Measurements from ENCODE around the gene CELF3. TPM values are rescaled to one million over a fixed set of nuclear protein-coding genes. Genes with fewer than 3 reads are reported as not detected.
"Not testable (repeated sequence)": the region's sequence is repeated elsewhere in the genome, so short reads cannot be mapped to it uniquely, and the experiment has no call there.

The CELF3 gene
- total RNA-seq, 4 donors from 2014 or later = 0.22 to 0.93 (median 0.40) TPM; not detected in 1

GRCh38 chr1:151737026-151737425 is 20.4 kb upstream of the CELF3 start:
- Histone ChIP-seq H3K36me3 (no peaks in the 10 kb centered on the region), H3K9me3 (no peaks in the 10 kb centered on the region), H3K4me1 (peaks cover 0 to 7% (median 0%) of the 10 kb centered on the region in 3 donors), H3K27me3 (no peaks in the 10 kb centered on the region), H3K4me3 (no peak overlapping the region), H3K27ac (no peak overlapping the region)
- no peak for ATAC-seq
- WGBS, 2 donors (ENCODE audit: low coverage in 1 of 2) = 58 to 79% methylated on average over 2 of the region's 2 CpGs
- TF ChIP-seq EP300 (IDR thresholded peaks at IDR 0.05) = no peak
- TF ChIP-seq, protein P1, sequence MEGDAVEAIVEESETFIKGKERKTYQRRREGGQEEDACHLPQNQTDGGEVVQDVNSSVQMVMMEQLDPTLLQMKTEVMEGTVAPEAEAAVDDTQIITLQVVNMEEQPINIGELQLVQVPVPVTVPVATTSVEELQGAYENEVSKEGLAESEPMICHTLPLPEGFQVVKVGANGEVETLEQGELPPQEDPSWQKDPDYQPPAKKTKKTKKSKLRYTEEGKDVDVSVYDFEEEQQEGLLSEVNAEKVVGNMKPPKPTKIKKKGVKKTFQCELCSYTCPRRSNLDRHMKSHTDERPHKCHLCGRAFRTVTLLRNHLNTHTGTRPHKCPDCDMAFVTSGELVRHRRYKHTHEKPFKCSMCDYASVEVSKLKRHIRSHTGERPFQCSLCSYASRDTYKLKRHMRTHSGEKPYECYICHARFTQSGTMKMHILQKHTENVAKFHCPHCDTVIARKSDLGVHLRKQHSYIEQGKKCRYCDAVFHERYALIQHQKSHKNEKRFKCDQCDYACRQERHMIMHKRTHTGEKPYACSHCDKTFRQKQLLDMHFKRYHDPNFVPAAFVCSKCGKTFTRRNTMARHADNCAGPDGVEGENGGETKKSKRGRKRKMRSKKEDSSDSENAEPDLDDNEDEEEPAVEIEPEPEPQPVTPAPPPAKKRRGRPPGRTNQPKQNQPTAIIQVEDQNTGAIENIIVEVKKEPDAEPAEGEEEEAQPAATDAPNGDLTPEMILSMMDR (IDR thresholded peaks at IDR 0.05) = no peak
- TF ChIP-seq POLR2AphosphoS5 (IDR thresholded peaks at IDR 0.05) = no peak
- no peak for TF ChIP-seq POLR2A (IDR thresholded peaks at IDR 0.05)

GRCh38 chr1:151733995-151734394 is 17.4 kb upstream of the CELF3 start:
- H3K36me3 ChIP-seq, H3K4me3 ChIP-seq, H3K27ac ChIP-seq, H3K27me3 ChIP-seq, ATAC-seq, H3K9me3 ChIP-seq, H3K4me1 ChIP-seq: not testable (repeated sequence)
- 87 to 93% methylated on average over 3 to 8 of the region's 9 CpGs for WGBS, 2 donors (ENCODE audit: low coverage in 1 of 2)

GRCh38 chr1:151733126-151733525 is 16.5 kb upstream of the CELF3 start:
- no peak for ATAC-seq

DNA sequence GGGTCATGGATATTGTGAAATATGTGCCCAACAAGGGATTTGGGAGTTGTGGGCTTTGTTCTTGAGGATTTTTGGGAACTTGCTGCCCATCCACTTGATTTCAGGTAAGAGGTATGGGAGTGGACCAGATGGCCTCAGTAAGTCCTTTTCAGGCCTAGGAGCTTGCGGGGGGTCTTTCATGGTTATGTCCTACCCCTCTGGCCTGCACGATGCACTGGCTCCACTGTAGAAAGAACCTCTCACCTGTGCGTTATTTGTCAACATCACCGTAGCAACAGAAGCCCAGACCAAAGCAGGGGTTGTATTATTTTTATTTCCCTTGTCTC is 13.3 kb upstream of the CELF3 start:
- H3K4me1 ChIP-seq = peaks cover 0 to 23% (median 0%) of the 10 kb centered on the region in 3 donors
- H3K4me3 ChIP-seq = no peak overlapping the region
- H3K27me3 ChIP-seq = no peaks in the 10 kb centered on the region
- no peak overlapping the region for H3K27ac ChIP-seq
- TF ChIP-seq POLR2A (IDR thresholded peaks at IDR 0.05) = no peak
- no peak for TF ChIP-seq POLR2AphosphoS5 (IDR thresholded peaks at IDR 0.05)
- TF ChIP-seq, protein P1 (IDR thresholded peaks at IDR 0.05) = no peak
- H3K9me3 ChIP-seq = no peaks in the 10 kb centered on the region
- no peak for ATAC-seq
- no peaks in the 10 kb centered on the region for H3K36me3 ChIP-seq
- WGBS, 2 donors (ENCODE audit: low coverage in 1 of 2) = 81 to 82% methylated on average over 4 of the region's 4 CpGs

More at GRCh38 chr1:151733126-151733525, 16.5 kb upstream of the CELF3 start:
- Histone ChIP-seq H3K27ac (no peak overlapping the region), H3K36me3 (no peaks in the 10 kb centered on the region), H3K27me3 (no peaks in the 10 kb centered on the region), H3K9me3 (no peaks in the 10 kb centered on the region), H3K4me1 (peaks cover 0 to 16% (median 0%) of the 10 kb centered on the region in 3 donors), H3K4me3 (no peak overlapping the region)
- WGBS, 2 donors (ENCODE audit: low coverage in 1 of 2) = 81 to 100% methylated on average over 1 to 2 of the region's 3 CpGs
- TF ChIP-seq, protein P1 (IDR thresholded peaks at IDR 0.05) = no peak
- TF ChIP-seq POLR2AphosphoS5 (IDR thresholded peaks at IDR 0.05) = no peak
- TF ChIP-seq EP300 (IDR thresholded peaks at IDR 0.05) = no peak

DNA sequence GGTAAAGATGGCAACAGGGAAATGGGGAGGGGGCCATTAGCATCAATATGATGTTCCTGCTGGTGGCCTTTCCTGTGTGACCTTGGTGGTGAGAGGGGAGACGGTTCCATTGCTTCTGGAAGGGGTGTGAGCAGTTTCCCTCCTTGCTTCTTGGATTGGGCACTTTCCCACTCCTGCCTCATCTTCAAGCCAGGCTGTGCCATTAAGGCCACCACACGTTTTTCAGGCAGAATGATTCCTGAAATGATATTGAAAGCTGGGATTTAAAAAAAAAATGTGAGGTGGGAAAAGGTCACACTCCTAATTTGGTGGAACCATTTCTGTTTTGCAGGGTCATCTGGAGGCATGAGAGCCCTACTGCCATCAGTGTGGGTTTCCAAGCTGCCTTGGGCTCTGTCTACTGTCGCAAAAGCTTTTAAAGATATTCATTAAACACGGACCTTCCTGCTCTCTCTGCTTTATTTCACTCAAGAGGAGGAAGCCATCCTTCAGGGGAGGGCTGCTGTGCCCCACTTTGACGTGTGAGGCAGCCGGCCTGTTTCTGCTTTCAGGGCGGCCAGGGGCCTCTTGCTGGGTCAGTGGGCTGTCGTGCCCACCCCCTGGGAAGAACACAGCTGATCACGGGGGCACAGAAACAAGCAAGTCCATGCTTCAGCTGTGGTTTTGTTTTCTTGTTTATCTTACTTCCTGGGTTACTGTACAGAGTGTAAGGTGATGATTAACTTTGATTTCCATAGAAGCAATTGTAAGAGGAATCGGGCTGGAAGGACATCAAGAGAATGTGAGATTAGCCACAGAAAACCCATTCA is 12.8 kb upstream of the CELF3 start:
- 50 to 51% methylated on average over 4 to 8 of the region's 10 CpGs for WGBS, 2 donors (ENCODE audit: low coverage in 1 of 2)
- TF ChIP-seq POLR2A (IDR thresholded peaks at IDR 0.05) = no peak
- no peak for TF ChIP-seq POLR2AphosphoS5 (IDR thresholded peaks at IDR 0.05)
- TF ChIP-seq, protein P1 (IDR thresholded peaks at IDR 0.05) = no peak
- no peak for TF ChIP-seq EP300 (IDR thresholded peaks at IDR 0.05)
- ATAC-seq = no peak
- Histone ChIP-seq H3K4me3 (no peak overlapping the region), H3K36me3 (no peaks in the 10 kb centered on the region), H3K27ac (peak overlapping the region in 3 of 4 donors; percentile 80 to 82 (median 82)), H3K9me3 (no peaks in the 10 kb centered on the region), H3K4me1 (peaks cover 0 to 20% (median 0%) of the 10 kb centered on the region in 3 donors), H3K27me3 (no peaks in the 10 kb centered on the region)
